ENCODE measurements around the gene GCNT3.
"Not testable (repeated sequence)": the region's sequence is repeated elsewhere in the genome, so short reads cannot be mapped to it uniquely, and the experiment has no call there.

GCNT3 gene

DNA sequence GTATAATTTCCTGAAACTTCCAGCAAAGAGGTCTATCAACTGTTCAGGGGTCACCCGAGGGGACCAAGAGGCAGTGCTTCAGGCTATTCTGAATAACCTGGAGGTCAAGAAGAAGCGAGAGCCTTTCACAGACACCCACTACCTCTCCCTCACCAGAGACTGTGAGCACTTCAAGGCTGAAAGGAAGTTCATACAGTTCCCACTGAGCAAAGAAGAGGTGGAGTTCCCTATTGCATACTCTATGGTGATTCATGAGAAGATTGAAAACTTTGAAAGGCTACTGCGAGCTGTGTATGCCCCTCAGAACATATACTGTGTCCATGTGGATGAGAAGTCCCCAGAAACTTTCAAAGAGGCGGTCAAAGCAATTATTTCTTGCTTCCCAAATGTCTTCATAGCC, 6.8 kb downstream of the GCNT3 start:
- DNase-seq, result no peak

DNA sequence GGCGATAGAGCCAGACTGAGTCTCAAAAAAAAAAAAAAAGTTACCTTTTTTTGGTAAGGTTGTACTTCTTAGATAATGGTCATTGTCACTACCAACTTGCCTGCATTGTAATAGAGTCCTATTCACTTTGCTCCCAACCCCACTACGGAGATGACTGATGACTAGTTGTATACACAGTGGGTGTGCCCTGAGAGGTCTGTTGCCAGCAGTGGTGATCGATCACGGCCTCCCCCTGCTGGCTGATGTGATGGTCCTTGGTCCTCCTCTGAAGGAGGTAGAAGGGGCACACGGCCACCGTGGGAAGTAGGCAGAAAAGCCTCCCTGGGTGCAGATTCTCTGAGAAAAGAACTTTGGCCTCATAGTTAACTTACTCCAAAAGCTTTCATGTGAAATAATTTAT, 10.7 kb downstream of the GCNT3 start:
- peak; percentile 61 to 71 for DNase-seq

DNA sequence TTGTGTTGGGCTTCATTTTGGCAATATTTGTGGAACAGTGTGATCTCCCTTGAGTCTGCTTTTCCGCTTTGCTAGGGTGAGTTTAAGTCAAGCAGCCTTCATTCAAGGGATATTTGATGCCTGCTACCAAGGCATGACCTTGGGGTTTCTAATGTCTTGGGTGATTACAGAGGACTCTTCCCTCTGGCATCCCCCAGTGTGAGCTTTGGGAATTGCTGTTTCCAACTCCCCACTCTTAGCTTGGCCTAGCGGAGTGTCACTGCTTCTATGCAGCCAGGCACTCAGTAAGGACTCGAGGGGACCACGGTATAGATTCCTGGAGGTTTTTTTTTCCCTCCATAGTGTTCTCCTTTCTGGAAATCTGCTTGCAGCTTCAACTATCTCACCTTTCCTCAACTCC, 21.1 kb downstream of the GCNT3 start:
- DNase-seq, result no peak

DNA sequence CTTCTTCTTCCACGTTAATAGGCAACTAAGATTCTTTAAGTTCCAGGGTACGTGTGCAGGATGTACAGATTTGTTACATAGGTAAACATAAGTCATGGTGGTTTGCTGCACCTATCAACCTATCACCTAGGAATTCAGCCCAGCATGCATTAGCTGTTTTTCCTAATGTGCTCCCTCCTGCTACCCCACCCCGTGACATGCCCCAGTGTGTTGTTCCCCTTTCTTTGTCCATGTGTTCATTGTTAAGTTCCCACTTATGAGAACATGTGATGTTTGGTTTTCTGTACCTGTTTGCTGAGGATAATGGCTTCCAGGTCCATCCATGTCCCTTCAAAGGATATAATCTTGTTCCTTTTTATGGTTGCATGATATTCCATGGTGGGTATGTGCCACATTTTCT, 24.6 kb downstream of the GCNT3 start:
- DNase-seq, result no peak

DNA sequence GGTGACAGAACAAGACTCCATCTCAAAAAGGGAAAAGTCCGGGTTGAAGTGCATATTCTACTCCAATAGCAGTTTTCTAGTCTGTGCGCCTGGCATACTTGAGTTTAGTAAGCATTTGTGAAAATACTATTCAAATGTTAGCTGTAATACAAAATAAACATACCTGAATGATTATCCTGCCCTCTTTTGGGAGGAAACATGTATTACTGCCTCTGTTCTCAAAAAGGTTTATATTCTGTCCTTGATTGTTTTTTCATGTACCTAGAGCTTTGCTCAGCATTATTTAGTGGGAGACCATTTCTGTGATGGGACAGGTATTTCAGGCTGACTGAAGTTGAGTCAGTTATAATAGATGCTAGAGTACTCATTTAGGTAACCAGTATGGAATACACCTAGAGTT, 25.9 kb downstream of the GCNT3 start:
- not testable (repeated sequence) for DNase-seq

DNA sequence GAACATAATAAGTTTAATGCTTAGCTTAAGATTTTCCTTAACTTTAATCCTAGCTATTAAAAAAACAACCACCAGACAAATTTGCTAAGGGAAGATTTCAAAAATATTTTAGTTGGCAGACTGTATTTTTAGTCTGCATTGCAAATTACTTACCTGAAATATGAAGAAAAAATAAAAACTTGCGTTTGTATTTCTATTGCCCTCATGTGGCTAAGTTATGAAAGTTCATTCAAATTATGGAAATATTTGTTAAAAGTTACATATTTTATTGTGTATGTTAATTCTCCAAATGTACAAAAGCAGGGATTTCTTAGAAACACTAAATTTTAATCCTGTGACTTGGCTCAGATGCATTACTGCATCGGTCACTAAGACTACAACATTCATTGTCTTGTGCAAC, 30.8 kb downstream of the GCNT3 start:
- no peak for DNase-seq

DNA sequence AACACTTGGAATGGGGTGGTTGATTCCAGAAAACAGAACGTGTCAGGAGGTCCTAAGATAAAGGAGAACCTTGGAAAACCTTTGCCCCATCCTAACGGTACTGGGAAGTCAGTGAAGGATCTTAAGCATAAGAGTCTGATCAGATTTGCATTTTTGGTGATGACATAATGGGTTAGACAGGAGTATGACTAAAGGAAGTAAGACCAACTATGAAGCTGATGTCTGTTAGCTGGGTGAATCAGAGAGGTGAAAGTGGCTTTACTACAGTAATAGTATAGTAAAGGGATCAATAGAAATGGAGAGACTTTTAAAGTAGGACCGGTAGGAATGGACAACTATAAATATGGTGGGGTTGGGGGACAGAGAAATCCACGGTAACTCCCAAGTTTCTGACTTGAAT, 33.2 kb downstream of the GCNT3 start:
- DNase-seq, result no peak

DNA sequence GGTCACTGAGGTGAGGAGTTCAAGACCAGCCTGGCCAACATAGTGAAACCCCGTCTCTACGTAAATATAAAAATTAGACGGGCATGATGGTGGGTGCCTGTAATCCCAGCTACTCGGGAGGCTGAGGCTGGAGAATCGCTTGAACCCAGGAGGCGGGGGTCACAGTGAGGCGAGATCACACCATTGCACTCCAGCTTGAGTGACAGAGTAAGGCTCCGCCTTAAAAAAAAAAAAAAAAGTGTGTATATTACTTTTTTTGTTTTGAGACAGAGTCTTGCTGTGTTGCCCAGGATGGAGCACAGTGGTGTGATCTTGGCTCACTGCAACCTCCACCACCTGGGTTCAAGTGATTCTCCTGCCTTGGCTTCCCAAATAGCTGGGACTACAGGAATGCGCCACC, 34.2 kb downstream of the GCNT3 start:
- DNase-seq, result not testable (repeated sequence)

DNA sequence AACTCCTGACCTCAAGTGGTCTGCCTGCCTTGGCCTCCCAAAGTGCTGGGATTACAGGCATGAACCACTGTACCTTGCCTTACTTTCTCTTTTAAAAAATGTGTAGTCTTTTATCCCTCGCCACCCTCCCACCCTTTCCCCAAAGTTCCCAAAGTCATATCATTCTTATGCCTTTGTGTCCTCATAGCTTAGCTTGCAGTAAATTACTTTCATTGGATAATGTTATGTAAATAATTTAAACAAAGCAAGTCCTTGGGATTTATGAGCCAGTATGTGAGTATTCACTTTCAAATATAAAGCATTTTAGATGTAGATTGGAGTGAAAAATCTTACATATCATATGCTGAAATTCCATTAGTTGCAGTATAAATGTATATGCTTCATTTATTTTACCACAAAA, 34.7 kb downstream of the GCNT3 start:
- no peak for DNase-seq

DNA sequence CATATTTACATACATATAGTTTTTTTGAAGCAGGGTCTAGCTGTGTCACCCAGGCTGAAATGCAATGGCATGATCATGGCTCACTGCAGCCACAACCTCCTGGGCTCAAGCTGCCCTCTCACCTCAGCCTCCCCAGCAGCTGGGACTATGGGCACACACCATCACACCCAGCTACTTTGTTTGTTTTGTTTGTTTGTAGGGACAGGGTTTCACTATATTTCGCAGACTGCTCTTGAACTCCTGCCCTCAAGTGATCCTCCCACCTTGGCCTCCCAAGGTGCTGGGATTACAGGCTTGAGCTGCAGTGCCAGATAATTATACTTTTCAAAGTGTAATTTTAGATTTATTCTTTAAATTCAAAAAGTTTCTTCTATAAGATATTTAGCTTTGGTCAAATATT, 35.5 kb downstream of the GCNT3 start:
- DNase-seq, result no peak

DNA sequence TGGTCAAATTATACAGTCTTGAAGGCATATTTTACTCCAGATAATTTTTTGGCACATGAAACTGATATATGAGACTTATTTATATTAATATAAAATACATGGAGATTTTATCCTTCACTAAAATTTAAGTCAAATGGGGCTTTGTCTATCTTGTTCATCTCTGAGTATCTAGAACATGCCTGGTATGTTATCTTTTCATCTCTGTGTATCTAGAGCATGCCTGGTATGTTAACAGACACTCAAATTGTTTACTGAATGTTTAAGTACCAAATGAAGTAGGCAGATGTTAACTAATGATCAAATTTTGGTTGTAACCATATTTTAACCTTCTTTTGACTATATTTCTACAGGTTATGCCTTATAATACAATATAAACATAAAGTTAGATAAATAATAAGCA, 38.0 kb downstream of the GCNT3 start:
- DNase-seq, result no peak

DNA sequence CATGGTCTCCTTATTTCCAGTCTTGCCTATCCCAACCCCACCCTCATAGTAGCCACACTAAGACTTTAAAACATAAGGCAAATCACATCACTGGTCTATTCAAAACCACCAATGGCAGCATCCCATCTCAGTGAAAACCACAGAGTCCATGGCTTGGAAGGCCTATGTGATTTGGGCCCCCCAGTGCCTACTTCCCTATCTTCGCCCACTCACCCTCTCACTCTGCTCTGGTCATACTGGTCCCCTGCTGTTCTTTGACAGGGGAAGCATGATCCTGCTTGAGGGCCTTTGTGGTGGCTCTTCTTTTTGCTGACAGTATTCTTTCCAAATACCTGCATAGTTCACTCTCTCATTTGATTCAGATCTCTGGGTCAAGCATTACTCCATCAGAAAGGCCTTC, 42.5 kb downstream of the GCNT3 start:
- no peak for DNase-seq

DNA sequence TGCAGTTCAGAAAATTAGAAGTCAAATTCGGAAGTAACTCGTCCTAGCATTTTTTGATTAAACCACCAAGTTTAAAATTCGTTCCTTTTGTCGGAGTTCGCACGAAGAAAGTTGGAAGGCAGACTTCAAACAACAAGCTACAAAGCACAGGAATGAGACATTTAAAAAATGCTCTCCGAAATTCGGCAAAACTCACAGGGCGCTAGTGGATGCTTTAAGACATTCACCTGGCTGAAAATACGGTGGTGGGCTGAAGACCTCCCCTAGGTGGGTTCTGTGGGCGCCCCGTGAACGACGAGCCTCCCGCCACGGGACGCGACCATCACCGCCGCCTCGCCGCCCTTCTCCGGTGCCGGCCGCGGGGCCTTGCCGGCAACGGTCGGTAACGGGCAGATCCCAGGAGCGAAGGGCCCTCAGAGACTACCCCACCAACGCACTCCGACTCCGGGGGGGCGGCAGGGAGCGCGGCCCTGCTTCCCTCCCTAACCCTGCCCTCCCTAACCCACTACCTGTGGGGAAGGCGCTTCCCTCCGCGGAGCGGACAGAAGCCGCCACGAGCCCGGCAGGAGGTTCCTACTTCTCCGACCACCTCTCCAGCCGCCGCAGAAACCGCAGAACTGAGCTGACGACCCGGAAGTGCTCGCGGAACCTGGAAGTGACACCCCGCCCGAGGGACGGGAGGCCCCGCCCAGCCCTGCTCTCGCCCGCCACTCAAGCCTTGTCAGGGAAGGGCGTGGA, 45.5 kb downstream of the GCNT3 start, which contains the start of gene GTF2A2:
GTF2A2 (minus strand) TSS at position 619 of the 738 bp plus-strand sequence. CDS start 5,238 bp downstream, outside the sequence.
- peak; percentile 94 to 96 for DNase-seq

DNA sequence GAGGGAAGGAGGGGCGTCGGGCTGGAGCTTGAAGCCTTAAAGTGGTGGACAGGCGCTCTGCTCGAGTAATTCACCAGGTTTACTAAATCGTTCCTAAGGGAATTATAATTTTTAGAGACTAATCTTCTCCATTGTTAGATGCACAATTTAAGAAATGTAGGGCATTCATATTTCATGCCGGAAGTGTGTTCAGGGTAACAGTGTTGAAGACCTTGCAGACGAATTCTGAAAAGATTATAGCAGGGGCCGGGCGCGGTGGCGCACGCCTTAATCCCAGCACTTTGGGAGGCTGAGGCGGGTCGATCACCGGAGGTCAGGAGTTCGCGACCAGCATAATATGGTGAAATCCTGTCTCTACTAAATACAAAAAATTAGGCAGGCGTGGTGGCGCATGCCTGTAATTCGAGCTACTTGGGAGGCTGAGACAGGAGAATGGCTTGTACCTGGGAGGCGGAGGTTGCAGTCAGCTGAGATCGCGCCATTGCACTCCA, 46.1 kb downstream of the GCNT3 start:
- peak in 1 of 2 experiments; percentile 10 for DNase-seq

DNA sequence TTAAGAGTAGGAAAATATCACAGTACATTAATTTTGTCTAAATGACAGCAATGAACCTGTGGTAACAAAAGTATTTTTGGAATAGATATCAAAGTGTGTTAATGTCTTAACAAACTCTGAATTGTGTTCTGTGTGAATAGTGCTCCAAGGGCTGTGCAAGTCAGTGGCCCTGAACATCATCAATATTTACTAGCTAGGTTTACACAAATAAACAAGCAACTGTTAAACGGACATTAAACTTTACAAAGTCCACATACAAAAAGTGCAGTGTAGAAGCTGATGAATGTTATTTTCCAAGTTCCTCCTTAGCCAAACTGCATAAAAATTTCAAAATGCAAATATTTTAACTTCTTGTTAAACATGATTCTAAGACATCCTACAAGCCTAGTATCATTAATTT, 47.8 kb downstream of the GCNT3 start:
- DNase-seq, result no peak

DNA sequence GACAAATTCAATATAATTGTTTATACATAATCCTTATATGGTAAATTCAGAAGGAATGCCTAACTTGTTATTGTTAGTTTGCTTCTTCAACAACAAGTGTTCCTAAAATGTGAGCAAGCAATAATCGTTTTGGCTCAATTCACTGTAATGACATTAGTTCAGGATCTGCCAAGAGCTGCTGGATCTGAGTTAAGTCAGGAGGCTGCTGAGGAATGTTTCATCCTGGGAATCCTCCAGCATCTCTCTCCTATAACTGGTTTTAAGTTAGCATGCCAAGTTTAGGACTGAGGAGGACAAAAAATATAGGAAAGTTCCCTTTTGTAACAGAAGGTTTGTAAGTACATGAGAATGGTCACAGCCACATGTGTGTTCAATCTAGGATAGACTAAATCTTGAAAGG, 50.7 kb downstream of the GCNT3 start:
- no peak for DNase-seq

DNA sequence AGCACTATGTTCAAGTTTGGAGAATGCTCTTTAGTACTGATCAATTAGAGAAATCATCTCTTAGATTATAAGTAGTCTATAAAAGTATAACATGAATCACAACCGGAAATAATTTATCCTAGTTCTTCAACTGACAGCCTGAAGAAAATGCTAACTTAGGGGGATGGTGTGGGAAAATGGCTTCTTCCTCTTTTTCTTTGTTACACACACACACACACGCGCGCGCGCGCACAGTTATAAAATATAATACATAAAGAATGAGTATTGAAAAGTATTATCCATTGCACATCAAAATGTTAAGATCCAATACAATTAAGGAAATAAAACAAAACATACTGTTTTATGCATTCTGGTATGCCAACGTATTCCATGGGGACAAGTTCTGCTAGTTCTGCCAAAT, 57.0 kb downstream of the GCNT3 start:
- DNase-seq, result no peak

Data from activated CD4-positive, alpha-beta T cell treated with anti-CD3 and anti-CD28 coated beads, Interleukin-2, amount 50 U/mL, for 48 hours (primary cell).